ENCODE results near the gene NFKB1. TPM values are rescaled to one million over a fixed set of nuclear protein-coding genes. Genes with fewer than 3 reads are reported as not detected.

The NFKB1 gene
- total and polyA plus RNA-seq, 9 of the 15 experiments (the other 6 are each of a cell fraction or from before 2014, with no cell fraction given): 2.4 to 14.5 (median 10.3) TPM

GRCh38 chr4:102627831-102628523, 126.8 kb downstream of the NFKB1 start:
- 6% methylated on average over 3 of the region's 3 CpGs for WGBS (ENCODE audit: insufficient coverage, low coverage, missing lambda C conversion rate)
- DNase-seq (ENCODE audit: extremely low read depth in 1 of 4, low spot score in 3 of 4) (peak in 2 of 4 experiments; percentile 39 to 54), ATAC-seq (peak; percentile 56), FAIRE-seq (peak; percentile 64)
- BruUV-seq (replicated peaks): no TSS peak
- intact Hi-C loops (cut with micrococcal nuclease) (loop anchor here (10.0 kb wide), 1 partner anchor 373 kb away; no protein-coding TSS in a partner anchor), in situ Hi-C loops (cut with MboI) (no loop called here)
- H3K9me3 ChIP-seq (replicated peaks; ENCODE audit: control insufficient read depth, insufficient read depth, low read depth, low read length): no peaks in the 10 kb centered on the region
- ChIA-PET POLR2A (no interaction called here), CTCF (ENCODE audit: low intra/inter-chr PET ratio) (no interaction called here)
- H3K27me3 ChIP-seq (ENCODE audit: control insufficient read depth in 2 of 2, insufficient read depth in 2 of 2, low read length in 2 of 2): no peaks in the 10 kb centered on the region
- no peaks in the 10 kb centered on the region for H4K20me1 ChIP-seq (replicated peaks; ENCODE audit: control insufficient read depth, insufficient read depth, low read length)
- H3K27ac ChIP-seq (ENCODE audit: extremely low read depth, low read depth, low read length): no peak overlapping the region
- H3K36me3 ChIP-seq (ENCODE audit: control insufficient read depth, insufficient read depth, low read length): peaks cover 3% of the 10 kb centered on the region; the same call in 2 of the 3 replicates
- H3K4me1 ChIP-seq (replicated peaks in 1 of 2; ENCODE audit: control insufficient read depth in 2 of 2, insufficient read depth in 2 of 2, low read length in 2 of 2): no peaks in the 10 kb centered on the region; a peak in 1 of 5 replicates
- H3K79me2 ChIP-seq (ENCODE audit: control insufficient read depth, insufficient read depth, low read length): no peaks in the 10 kb centered on the region
- H3K9ac ChIP-seq (ENCODE audit: insufficient read depth in 1 of 2, low read depth in 2 of 2, low read length in 2 of 2): no peak overlapping the region
- no peak overlapping the region for H3K4me2 ChIP-seq (ENCODE audit: insufficient read depth, low read length)
- H3K4me3 ChIP-seq: no peak overlapping the region
- H3K9me1 ChIP-seq (ENCODE audit: control insufficient read depth, insufficient read depth, low read length): no peaks in the 10 kb centered on the region
- H2AFZ ChIP-seq (ENCODE audit: low read depth, low read length): no peak overlapping the region
- TF ChIP-seq ZNF23 (CRISPR knock-in tag; IDR thresholded peaks at IDR 0.05) (no peak), ZNF354B (CRISPR knock-in tag; IDR thresholded peaks at IDR 0.05) (no peak), ZFPM2 (CRISPR knock-in tag; IDR thresholded peaks at IDR 0.05) (no peak), ZNF586 (CRISPR knock-in tag; conservative IDR thresholded peaks at IDR 0.05) (no peak), E2F1 (CRISPR knock-in tag; IDR thresholded peaks at IDR 0.05) (no peak), ZNF584 (CRISPR knock-in tag; IDR thresholded peaks at IDR 0.05; ENCODE audit: low read depth) (no peak), ELF4 (CRISPR knock-in tag; IDR thresholded peaks at IDR 0.05) (no peak), TEAD4 (IDR thresholded peaks at IDR 0.05; ENCODE audit: low read length) (peak; percentile 34; the same call in 1 of the 2 replicates), TEAD4 (CRISPR knock-in tag; IDR thresholded peaks at IDR 0.05; ENCODE audit: borderline replicate concordance) (no peak), HSF4 (CRISPR knock-in tag; IDR thresholded peaks at IDR 0.05; ENCODE audit: borderline replicate concordance) (no peak), GABPB1 (CRISPR knock-in tag; IDR thresholded peaks at IDR 0.05) (no peak), SMARCB1 (IDR thresholded peaks at IDR 0.05; ENCODE audit: insufficient read length, low read depth) (no peak), NFIC (IDR thresholded peaks at IDR 0.05) (peak; percentile 84), ADNP (tag; IDR thresholded peaks at IDR 0.05) (no peak), POLR2B (IDR thresholded peaks at IDR 0.05; ENCODE audit: low read depth, partially characterized antibody) (no peak), PHF21A (IDR thresholded peaks at IDR 0.05; ENCODE audit: borderline replicate concordance, low read depth) (no peak), IRF2 (CRISPR knock-in tag; IDR thresholded peaks at IDR 0.05) (no peak)
- TF ChIP-seq, protein P1, sequence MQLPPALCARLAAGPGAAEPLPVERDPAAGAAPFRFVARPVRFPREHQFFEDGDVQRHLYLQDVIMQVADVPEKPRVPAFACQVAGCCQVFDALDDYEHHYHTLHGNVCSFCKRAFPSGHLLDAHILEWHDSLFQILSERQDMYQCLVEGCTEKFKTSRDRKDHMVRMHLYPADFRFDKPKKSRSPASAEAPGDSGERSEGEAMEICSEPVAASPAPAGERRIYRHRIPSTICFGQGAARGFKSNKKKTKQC (CRISPR knock-in tag; IDR thresholded peaks at IDR 0.05): no peak
- TF ChIP-seq, protein P2, sequence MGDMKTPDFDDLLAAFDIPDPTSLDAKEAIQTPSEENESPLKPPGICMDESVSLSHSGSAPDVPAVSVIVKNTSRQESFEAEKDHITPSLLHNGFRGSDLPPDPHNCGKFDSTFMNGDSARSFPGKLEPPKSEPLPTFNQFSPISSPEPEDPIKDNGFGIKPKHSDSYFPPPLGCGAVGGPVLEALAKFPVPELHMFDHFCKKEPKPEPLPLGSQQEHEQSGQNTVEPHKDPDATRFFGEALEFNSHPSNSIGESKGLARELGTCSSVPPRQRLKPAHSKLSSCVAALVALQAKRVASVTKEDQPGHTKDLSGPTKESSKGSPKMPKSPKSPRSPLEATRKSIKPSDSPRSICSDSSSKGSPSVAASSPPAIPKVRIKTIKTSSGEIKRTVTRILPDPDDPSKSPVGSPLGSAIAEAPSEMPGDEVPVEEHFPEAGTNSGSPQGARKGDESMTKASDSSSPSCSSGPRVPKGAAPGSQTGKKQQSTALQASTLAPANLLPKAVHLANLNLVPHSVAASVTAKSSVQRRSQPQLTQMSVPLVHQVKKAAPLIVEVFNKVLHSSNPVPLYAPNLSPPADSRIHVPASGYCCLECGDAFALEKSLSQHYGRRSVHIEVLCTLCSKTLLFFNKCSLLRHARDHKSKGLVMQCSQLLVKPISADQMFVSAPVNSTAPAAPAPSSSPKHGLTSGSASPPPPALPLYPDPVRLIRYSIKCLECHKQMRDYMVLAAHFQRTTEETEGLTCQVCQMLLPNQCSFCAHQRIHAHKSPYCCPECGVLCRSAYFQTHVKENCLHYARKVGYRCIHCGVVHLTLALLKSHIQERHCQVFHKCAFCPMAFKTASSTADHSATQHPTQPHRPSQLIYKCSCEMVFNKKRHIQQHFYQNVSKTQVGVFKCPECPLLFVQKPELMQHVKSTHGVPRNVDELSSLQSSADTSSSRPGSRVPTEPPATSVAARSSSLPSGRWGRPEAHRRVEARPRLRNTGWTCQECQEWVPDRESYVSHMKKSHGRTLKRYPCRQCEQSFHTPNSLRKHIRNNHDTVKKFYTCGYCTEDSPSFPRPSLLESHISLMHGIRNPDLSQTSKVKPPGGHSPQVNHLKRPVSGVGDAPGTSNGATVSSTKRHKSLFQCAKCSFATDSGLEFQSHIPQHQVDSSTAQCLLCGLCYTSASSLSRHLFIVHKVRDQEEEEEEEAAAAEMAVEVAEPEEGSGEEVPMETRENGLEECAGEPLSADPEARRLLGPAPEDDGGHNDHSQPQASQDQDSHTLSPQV (IDR thresholded peaks at IDR 0.05): no peak

Measured in K562 (cell line).